Measurements from ENCODE around the gene MUC2.

MUC2 gene

GRCh38 chr11:1042626-1043562 is 31.8 kb upstream of the MUC2 start:
- H3K27ac ChIP-seq (ENCODE audit: insufficient read depth, low read length, poor library complexity, severe bottlenecking): no peak overlapping the region
- DNase-seq: no peak
- no peak overlapping the region for H3K4me3 ChIP-seq (ENCODE audit: insufficient read depth, low read depth, low read length, poor library complexity, severe bottlenecking)
- H3K9me3 ChIP-seq (ENCODE audit: control insufficient read depth, low read length): no peaks in the 10 kb centered on the region
- no peaks in the 10 kb centered on the region for H3K36me3 ChIP-seq (ENCODE audit: control insufficient read depth, insufficient read depth, low read length)
- H3K4me1 ChIP-seq (ENCODE audit: control insufficient read depth, insufficient read depth, low read length, poor library complexity, severe bottlenecking): no peaks in the 10 kb centered on the region
- H3K27me3 ChIP-seq (replicated peaks; ENCODE audit: control insufficient read depth, insufficient read depth, low read length, poor library complexity, severe bottlenecking): no peaks in the 10 kb centered on the region

GRCh38 chr11:1043563-1044096 is 31.0 kb upstream of the MUC2 start:
- Histone ChIP-seq H3K36me3 (ENCODE audit: control insufficient read depth, insufficient read depth, low read length) (no peaks in the 10 kb centered on the region), H3K27ac (ENCODE audit: insufficient read depth, low read length, poor library complexity, severe bottlenecking) (no peak overlapping the region), H3K4me1 (ENCODE audit: control insufficient read depth, insufficient read depth, low read length, poor library complexity, severe bottlenecking) (no peaks in the 10 kb centered on the region), H3K27me3 (replicated peaks; ENCODE audit: control insufficient read depth, insufficient read depth, low read length, poor library complexity, severe bottlenecking) (peaks cover under 1% of the 10 kb centered on the region), H3K4me3 (ENCODE audit: insufficient read depth, low read depth, low read length, poor library complexity, severe bottlenecking) (no peak overlapping the region), H3K9me3 (ENCODE audit: control insufficient read depth, low read length) (no peaks in the 10 kb centered on the region)
- no peak for DNase-seq

- no peak for DNase-seq
- Histone ChIP-seq H3K27me3 (replicated peaks; ENCODE audit: control insufficient read depth, insufficient read depth, low read length, poor library complexity, severe bottlenecking) (peaks cover 3% of the 10 kb centered on the region), H3K27ac (ENCODE audit: insufficient read depth, low read length, poor library complexity, severe bottlenecking) (no peak overlapping the region), H3K9me3 (ENCODE audit: control insufficient read depth, low read length) (no peaks in the 10 kb centered on the region), H3K4me3 (ENCODE audit: insufficient read depth, low read depth, low read length, poor library complexity, severe bottlenecking) (no peak overlapping the region), H3K36me3 (ENCODE audit: control insufficient read depth, insufficient read depth, low read length) (no peaks in the 10 kb centered on the region), H3K4me1 (ENCODE audit: control insufficient read depth, insufficient read depth, low read length, poor library complexity, severe bottlenecking) (no peaks in the 10 kb centered on the region)
These were observed 30.5 kb upstream of the MUC2 start for GRCh38 chr11:1044160-1044559.

GRCh38 chr11:1047595-1048156 is 27.0 kb upstream of the MUC2 start:
- no peak overlapping the region for H3K4me3 ChIP-seq (ENCODE audit: insufficient read depth, low read depth, low read length, poor library complexity, severe bottlenecking)
- no peaks in the 10 kb centered on the region for H3K9me3 ChIP-seq (ENCODE audit: control insufficient read depth, low read length)
- DNase-seq: no peak
- no peak overlapping the region for H3K27ac ChIP-seq (ENCODE audit: insufficient read depth, low read length, poor library complexity, severe bottlenecking)
- peaks cover 8% of the 10 kb centered on the region for H3K4me1 ChIP-seq (ENCODE audit: control insufficient read depth, insufficient read depth, low read length, poor library complexity, severe bottlenecking)
- peaks cover 3% of the 10 kb centered on the region for H3K27me3 ChIP-seq (replicated peaks; ENCODE audit: control insufficient read depth, insufficient read depth, low read length, poor library complexity, severe bottlenecking)
- H3K36me3 ChIP-seq (ENCODE audit: control insufficient read depth, insufficient read depth, low read length): no peaks in the 10 kb centered on the region

- Histone ChIP-seq H3K36me3 (ENCODE audit: control insufficient read depth, insufficient read depth, low read length) (no peaks in the 10 kb centered on the region), H3K27ac (ENCODE audit: insufficient read depth, low read length, poor library complexity, severe bottlenecking) (no peak overlapping the region), H3K9me3 (ENCODE audit: control insufficient read depth, low read length) (no peaks in the 10 kb centered on the region), H3K4me3 (ENCODE audit: insufficient read depth, low read depth, low read length, poor library complexity, severe bottlenecking) (no peak overlapping the region), H3K27me3 (replicated peaks; ENCODE audit: control insufficient read depth, insufficient read depth, low read length, poor library complexity, severe bottlenecking) (peaks cover 3% of the 10 kb centered on the region), H3K4me1 (ENCODE audit: control insufficient read depth, insufficient read depth, low read length, poor library complexity, severe bottlenecking) (peaks cover 8% of the 10 kb centered on the region)
- no peak for DNase-seq
These were observed 26.2 kb upstream of the MUC2 start for GRCh38 chr11:1048375-1049070.

GRCh38 chr11:1049071-1049405 is 25.6 kb upstream of the MUC2 start:
- Histone ChIP-seq H3K36me3 (ENCODE audit: control insufficient read depth, insufficient read depth, low read length) (no peaks in the 10 kb centered on the region), H3K27ac (ENCODE audit: insufficient read depth, low read length, poor library complexity, severe bottlenecking) (no peak overlapping the region), H3K27me3 (replicated peaks; ENCODE audit: control insufficient read depth, insufficient read depth, low read length, poor library complexity, severe bottlenecking) (peaks cover 3% of the 10 kb centered on the region), H3K9me3 (ENCODE audit: control insufficient read depth, low read length) (no peaks in the 10 kb centered on the region), H3K4me1 (ENCODE audit: control insufficient read depth, insufficient read depth, low read length, poor library complexity, severe bottlenecking) (peaks cover 8% of the 10 kb centered on the region), H3K4me3 (ENCODE audit: insufficient read depth, low read depth, low read length, poor library complexity, severe bottlenecking) (no peak overlapping the region)
- DNase-seq: no peak

- no peak for DNase-seq
- Histone ChIP-seq H3K4me1 (ENCODE audit: control insufficient read depth, insufficient read depth, low read length, poor library complexity, severe bottlenecking) (peaks cover 8% of the 10 kb centered on the region), H3K9me3 (ENCODE audit: control insufficient read depth, low read length) (no peaks in the 10 kb centered on the region), H3K4me3 (ENCODE audit: insufficient read depth, low read depth, low read length, poor library complexity, severe bottlenecking) (no peak overlapping the region), H3K27me3 (replicated peaks; ENCODE audit: control insufficient read depth, insufficient read depth, low read length, poor library complexity, severe bottlenecking) (peaks cover 3% of the 10 kb centered on the region), H3K27ac (ENCODE audit: insufficient read depth, low read length, poor library complexity, severe bottlenecking) (no peak overlapping the region), H3K36me3 (ENCODE audit: control insufficient read depth, insufficient read depth, low read length) (no peaks in the 10 kb centered on the region)
These were observed 25.2 kb upstream of the MUC2 start for GRCh38 chr11:1049431-1049891.

GRCh38 chr11:1049911-1050580 is 24.6 kb upstream of the MUC2 start:
- Histone ChIP-seq H3K9me3 (ENCODE audit: control insufficient read depth, low read length) (no peaks in the 10 kb centered on the region), H3K27me3 (replicated peaks; ENCODE audit: control insufficient read depth, insufficient read depth, low read length, poor library complexity, severe bottlenecking) (peaks cover 3% of the 10 kb centered on the region), H3K4me3 (ENCODE audit: insufficient read depth, low read depth, low read length, poor library complexity, severe bottlenecking) (no peak overlapping the region), H3K4me1 (ENCODE audit: control insufficient read depth, insufficient read depth, low read length, poor library complexity, severe bottlenecking) (peaks cover 8% of the 10 kb centered on the region), H3K27ac (ENCODE audit: insufficient read depth, low read length, poor library complexity, severe bottlenecking) (no peak overlapping the region), H3K36me3 (ENCODE audit: control insufficient read depth, insufficient read depth, low read length) (no peaks in the 10 kb centered on the region)
- no peak for DNase-seq

GRCh38 chr11:1050581-1051355 is 23.9 kb upstream of the MUC2 start:
- DNase-seq: peak; percentile 41 to 58 (median 45)
- Histone ChIP-seq H3K27me3 (replicated peaks; ENCODE audit: control insufficient read depth, insufficient read depth, low read length, poor library complexity, severe bottlenecking) (peaks cover 3% of the 10 kb centered on the region), H3K4me1 (ENCODE audit: control insufficient read depth, insufficient read depth, low read length, poor library complexity, severe bottlenecking) (peaks cover 8% of the 10 kb centered on the region)

More at GRCh38 chr11:1050581-1051355, 23.9 kb upstream of the MUC2 start:
- no peaks in the 10 kb centered on the region for H3K36me3 ChIP-seq (ENCODE audit: control insufficient read depth, insufficient read depth, low read length)
- H3K9me3 ChIP-seq (ENCODE audit: control insufficient read depth, low read length): no peaks in the 10 kb centered on the region
- H3K4me3 ChIP-seq (ENCODE audit: insufficient read depth, low read depth, low read length, poor library complexity, severe bottlenecking): no peak overlapping the region
- no peak overlapping the region for H3K27ac ChIP-seq (ENCODE audit: insufficient read depth, low read length, poor library complexity, severe bottlenecking)
